Kidney tubule cell (primary cell): ENCODE results near the gene SFTPA2.
"Not testable (repeated sequence)": the region's sequence is repeated elsewhere in the genome, so short reads cannot be mapped to it uniquely, and the experiment has no call there.

Experiments
- DNase-seq: peaks from one replicate; pipeline ENCODE4 v3.0.0-alpha.2; 2018; ENCODE audit warnings: low spot score

SFTPA2 gene

GRCh38 chr10:79560160-79560709 lies at the start of gene SFTPA2:
Gene SFTPA2 (minus strand): TSS chr10:79560407. CDS start chr10:79559483, 924 bp downstream.
- DNase-seq, result peak; percentile 25

- DNase-seq, result peak; percentile 14
Observed at GRCh38 chr10:79608505-79609375, 48.5 kb upstream of the SFTPA2 start.

GRCh38 chr10:79605308-79605707 lies 45.1 kb upstream of the SFTPA2 start:
- DNase-seq, result no peak

GRCh38 chr10:79604294-79604693 lies 44.1 kb upstream of the SFTPA2 start:
- DNase-seq, result no peak

- DNase-seq, result no peak
Observed at GRCh38 chr10:79602953-79603352, 42.7 kb upstream of the SFTPA2 start.

GRCh38 chr10:79601939-79602338 lies 41.7 kb upstream of the SFTPA2 start:
- DNase-seq, result no peak

GRCh38 chr10:79599644-79600043 lies 39.4 kb upstream of the SFTPA2 start:
- not testable (repeated sequence) for DNase-seq

- DNase-seq, result no peak
Observed at GRCh38 chr10:79595510-79595909, 35.3 kb upstream of the SFTPA2 start.

- not testable (repeated sequence) for DNase-seq
Observed at GRCh38 chr10:79594565-79594964, 34.4 kb upstream of the SFTPA2 start.

- no peak for DNase-seq
Observed at GRCh38 chr10:79593377-79593776, 33.2 kb upstream of the SFTPA2 start.

GRCh38 chr10:79588800-79589199 lies 28.6 kb upstream of the SFTPA2 start:
- no peak for DNase-seq

- no peak for DNase-seq
Observed at GRCh38 chr10:79586933-79587332, 26.7 kb upstream of the SFTPA2 start.

GRCh38 chr10:79585870-79586527 lies 25.8 kb upstream of the SFTPA2 start:
- DNase-seq, result no peak

GRCh38 chr10:79583488-79584024 lies 23.3 kb upstream of the SFTPA2 start:
- no peak for DNase-seq

GRCh38 chr10:79582954-79583353 lies 22.7 kb upstream of the SFTPA2 start:
- DNase-seq, result not testable (repeated sequence)

GRCh38 chr10:79582096-79582495 lies 21.9 kb upstream of the SFTPA2 start:
- DNase-seq, result no peak

GRCh38 chr10:79581044-79581443 lies 20.8 kb upstream of the SFTPA2 start:
- DNase-seq, result no peak

GRCh38 chr10:79579361-79579760 lies 19.2 kb upstream of the SFTPA2 start:
- no peak for DNase-seq

GRCh38 chr10:79570624-79571023 lies 10.4 kb upstream of the SFTPA2 start:
- not testable (repeated sequence) for DNase-seq

- no peak for DNase-seq
Observed at GRCh38 chr10:79563426-79563825, 3.2 kb upstream of the SFTPA2 start.

GRCh38 chr10:79562135-79562756 lies 2.0 kb upstream of the SFTPA2 start:
- peak; percentile 61 for DNase-seq

GRCh38 chr10:79561257-79561656 lies 1.1 kb upstream of the SFTPA2 start:
- DNase-seq, result no peak
